ENCODE data around the gene PDIA6.

- TF ChIP-seq, protein P1, sequence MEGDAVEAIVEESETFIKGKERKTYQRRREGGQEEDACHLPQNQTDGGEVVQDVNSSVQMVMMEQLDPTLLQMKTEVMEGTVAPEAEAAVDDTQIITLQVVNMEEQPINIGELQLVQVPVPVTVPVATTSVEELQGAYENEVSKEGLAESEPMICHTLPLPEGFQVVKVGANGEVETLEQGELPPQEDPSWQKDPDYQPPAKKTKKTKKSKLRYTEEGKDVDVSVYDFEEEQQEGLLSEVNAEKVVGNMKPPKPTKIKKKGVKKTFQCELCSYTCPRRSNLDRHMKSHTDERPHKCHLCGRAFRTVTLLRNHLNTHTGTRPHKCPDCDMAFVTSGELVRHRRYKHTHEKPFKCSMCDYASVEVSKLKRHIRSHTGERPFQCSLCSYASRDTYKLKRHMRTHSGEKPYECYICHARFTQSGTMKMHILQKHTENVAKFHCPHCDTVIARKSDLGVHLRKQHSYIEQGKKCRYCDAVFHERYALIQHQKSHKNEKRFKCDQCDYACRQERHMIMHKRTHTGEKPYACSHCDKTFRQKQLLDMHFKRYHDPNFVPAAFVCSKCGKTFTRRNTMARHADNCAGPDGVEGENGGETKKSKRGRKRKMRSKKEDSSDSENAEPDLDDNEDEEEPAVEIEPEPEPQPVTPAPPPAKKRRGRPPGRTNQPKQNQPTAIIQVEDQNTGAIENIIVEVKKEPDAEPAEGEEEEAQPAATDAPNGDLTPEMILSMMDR (conservative IDR thresholded peaks at IDR 0.05; ENCODE audit: low read depth, low read length), result no peak
- no peak for TF ChIP-seq EZH2 (IDR thresholded peaks at IDR 0.05; ENCODE audit: borderline replicate concordance, low read depth, low read length, poor library complexity, severe bottlenecking)
These were observed 34.5 kb downstream of the PDIA6 start for GRCh38 chr2:10777842-10778723.

All from A673 (cell line).